SHP77 (cell line): ENCODE results near the gene CHRM2.
A peak's percentile ranks its signal among the peaks of the same experiment; 100 is the strongest.

Source experiments
- DNase-seq, 2 experiments: peaks; one replicate each; lab custom pipeline; 2025; lab: John Stamatoyannopoulos, UW

CHRM2 gene

DNA sequence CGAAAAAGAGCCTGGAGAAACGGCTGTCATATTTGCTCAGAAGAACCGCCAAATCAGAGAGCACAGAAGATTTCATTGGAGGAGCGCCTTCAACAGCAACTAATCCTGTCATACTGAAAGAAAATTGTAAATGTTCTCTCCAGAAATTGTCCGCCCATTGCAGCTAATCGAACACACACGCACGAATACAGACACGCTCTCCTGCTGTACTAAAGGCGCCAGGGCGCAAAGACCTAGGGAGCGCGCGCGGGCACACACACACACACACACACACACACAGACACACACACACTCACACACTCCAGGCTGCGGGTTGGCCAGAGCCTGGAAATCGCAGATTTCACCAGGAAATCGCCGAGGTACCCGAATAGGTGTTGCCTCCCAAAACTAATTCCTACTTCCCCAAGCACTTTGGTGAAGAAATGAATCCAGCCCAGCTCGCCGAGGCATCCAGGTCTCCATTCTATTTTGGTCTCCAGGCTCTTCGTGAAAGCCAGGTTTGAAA lies at the start of gene CHRM2:
Gene CHRM2 (plus strand): TSS at position 157 of the 505 bp plus-strand sequence. CDS start 146,214 bp downstream, outside the sequence.
- peak; percentile 19 to 29 for DNase-seq

DNA sequence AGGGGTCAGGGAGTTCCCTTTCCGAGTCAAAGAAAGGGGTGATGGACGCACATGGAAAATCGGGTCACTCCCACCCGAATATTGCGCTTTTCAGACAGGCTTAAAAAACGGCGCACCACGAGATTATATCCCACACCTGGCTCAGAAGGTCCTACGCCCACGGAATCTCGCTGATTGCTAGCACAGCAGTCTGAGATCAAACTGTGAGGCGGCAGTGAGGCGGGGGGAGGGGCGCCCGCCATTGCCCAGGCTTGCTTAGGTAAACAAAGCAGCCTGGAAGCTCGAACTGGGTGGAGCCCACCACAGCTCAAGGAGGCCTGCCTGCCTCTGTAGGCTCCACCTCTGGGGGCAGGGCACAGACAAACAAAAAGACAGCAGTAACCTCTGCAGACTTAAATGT lies 37.1 kb upstream of the CHRM2 start:
- peak in 1 of 2 experiments; percentile 17 for DNase-seq

DNA sequence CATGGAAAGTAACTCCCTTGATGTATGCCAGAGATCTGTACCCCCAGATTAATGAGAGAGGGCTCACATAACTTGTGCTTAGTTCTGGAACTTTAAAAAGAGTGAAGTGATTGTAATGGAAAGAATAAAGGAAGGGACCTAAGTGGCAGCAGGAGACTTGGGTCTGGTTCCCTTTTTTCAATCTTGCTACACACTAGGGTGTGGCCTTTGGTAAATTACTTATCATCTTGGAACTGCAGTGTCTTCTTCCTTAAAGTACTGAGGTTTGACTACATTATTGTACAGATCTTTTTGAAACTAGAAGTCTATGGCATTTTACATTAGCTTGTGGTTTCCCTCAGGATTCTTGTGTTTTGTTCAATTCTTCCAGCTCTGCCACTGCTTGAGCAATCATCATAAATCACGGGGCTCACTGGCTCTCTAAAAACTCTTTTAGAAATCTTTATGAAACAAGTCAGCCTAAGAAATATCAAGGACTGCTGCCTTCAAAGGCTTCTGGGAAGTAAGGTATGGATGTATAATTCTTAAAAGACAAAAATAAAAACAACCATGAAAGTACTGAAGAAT lies 22.5 kb upstream of the CHRM2 start:
- no peak for DNase-seq

DNA sequence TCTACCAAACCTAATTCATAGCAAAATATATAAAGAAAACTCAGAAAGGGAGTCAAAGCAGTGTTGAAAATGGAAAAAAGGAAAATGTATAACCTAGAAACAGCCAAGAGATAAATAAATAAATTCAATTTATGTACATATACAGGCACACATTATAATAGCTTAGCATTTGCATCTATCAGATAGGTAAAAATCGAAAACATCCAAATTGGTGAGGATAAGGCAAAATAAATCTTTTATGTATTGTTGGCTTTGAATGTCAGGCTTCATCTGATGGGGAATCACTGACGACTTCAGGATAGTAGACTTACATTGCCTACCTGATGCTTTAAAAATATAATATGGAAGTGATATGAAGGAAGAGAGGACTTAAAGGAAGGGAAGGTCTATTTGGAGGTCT lies 20.6 kb upstream of the CHRM2 start:
- no peak for DNase-seq

DNA sequence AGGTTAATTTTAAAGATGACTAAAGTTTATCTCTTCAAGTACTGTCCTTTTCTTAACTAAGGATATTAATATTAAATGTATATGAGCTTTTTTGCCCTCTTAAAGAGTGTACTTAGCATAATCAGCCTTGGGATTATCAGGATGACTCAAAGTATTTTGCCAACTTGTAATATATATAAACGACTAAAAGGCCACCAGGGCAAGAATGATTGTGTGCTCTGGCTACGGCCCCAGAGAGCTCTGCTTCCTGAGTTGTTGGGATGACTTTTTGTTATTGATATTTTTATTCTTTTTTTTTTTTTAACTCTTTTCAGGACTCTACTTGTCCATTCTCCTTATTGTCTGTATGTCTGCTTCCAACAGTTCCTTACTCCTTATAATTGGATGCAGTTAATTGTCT lies 14.8 kb upstream of the CHRM2 start:
- no peak for DNase-seq

DNA sequence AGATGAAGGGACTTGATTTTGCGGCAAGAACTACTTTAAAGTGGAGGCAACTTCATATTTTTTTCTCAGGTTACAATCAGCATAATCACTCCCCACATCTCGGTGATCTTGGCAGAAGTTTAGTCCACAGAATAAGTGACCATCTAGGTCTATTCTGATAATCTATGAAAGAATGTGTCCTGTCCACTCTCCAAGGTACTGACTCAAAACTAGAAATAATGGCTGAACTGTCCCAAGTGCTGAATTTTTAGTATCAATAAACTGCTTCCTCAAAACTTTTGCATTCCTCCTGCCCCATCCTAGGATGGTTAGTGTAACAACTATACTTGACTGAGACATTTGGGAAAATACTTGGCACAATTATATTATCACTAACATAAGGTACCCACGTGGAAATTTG lies 10.9 kb upstream of the CHRM2 start:
- DNase-seq = no peak

DNA sequence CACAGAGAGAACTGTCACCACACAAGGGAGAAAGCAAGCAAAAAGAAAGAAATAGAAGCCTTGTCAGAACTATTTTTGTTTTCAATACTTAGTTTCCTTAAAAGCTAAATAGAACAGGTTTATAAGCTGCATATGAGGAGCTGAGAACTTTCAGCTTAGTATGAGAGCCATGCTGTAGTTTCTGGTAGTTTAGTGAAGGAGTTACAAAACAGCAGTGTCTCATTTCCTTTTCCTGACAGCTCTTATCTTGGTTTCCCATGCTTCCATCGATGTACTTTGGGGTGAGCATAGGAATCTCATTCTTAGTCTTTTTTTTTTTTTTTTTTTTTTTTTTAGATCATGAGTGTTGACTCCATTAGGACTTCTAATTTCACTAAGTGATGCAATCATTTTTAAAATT lies 8.6 kb upstream of the CHRM2 start:
- DNase-seq = no peak

DNA sequence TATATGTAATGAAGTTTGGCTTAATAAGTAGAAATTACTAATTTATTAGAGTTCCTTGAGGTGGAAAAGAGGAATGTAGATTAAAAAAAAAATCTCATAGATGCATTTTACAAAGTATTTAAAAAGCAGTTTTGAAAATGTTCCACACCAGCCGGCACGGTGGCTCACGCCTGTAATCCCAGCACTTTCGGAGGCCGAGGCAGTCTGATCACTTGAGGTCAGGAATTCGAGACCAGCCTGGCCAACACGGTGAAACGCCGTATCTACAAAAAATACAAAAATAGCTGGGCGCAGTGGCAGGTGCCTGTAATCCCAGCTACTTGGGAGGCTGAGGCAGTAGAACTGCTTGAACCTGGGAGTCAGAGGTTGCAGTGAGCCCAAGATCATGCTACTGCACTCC lies 3.2 kb upstream of the CHRM2 start:
- DNase-seq = no peak

DNA sequence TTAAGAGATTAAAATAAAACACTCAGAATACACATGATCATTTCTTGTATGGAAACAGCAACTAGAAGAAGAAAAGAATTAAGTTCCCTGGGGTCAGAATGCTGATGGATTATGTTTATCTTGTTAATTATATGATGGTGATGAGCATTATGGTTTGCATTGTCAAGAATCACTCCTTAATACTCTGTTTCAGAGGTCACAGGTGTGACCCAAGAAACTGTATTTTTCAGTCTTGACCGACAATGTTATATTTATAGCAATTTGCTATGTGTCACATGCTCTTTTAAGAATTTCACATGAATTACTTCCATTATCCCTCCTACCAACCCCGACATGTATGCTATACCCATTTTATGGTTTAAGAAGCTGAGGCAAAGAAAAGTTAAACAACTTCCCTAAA lies 2.7 kb upstream of the CHRM2 start:
- DNase-seq = no peak

DNA sequence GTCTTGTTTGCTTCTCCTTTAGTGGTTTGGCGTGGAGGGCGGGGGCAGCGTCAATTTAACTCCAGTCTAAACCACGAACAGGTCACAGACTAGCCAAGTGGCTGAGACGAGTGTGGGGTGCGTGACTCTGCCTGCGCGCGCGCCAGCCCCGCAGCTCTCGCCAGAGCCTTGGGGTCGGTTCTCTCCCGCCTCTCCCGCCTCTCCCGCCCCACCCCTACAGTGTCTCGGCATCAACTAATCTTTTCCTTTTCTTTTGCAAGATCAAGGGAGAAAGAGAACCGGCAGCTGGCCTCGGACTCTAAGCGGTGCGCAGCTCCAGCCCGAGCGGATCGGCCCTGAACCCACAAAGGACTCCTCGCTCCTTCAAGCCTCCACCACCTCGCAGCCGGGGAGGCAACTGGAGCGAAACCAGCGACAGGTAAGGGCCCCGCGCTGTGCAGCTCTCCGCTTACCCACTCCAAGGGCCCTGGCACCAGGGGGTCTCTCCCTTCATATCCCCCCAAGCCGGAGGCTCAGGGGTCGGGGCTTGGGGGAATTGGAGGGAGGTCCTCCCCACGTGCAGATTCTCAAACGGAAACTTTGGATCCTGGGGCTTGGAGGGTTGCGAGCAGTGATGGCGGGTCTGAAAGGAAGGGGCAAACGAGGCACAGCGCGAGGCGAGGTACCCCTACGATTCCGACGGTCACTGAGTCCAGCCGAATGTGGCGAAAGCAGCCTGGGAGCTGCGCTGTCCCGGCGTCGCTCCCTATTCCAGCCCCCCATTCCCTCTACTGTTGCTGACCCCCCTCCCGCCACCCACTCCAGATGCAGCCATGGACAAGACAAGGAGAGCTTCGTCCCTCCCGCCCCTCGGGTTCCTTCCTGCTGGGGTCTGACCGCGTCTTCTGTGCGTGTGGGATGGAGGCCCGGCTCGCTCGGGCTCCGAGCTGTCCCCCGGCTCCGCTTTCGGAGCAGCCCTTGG lies 829 bp downstream of the CHRM2 start:
- DNase-seq = no peak

DNA sequence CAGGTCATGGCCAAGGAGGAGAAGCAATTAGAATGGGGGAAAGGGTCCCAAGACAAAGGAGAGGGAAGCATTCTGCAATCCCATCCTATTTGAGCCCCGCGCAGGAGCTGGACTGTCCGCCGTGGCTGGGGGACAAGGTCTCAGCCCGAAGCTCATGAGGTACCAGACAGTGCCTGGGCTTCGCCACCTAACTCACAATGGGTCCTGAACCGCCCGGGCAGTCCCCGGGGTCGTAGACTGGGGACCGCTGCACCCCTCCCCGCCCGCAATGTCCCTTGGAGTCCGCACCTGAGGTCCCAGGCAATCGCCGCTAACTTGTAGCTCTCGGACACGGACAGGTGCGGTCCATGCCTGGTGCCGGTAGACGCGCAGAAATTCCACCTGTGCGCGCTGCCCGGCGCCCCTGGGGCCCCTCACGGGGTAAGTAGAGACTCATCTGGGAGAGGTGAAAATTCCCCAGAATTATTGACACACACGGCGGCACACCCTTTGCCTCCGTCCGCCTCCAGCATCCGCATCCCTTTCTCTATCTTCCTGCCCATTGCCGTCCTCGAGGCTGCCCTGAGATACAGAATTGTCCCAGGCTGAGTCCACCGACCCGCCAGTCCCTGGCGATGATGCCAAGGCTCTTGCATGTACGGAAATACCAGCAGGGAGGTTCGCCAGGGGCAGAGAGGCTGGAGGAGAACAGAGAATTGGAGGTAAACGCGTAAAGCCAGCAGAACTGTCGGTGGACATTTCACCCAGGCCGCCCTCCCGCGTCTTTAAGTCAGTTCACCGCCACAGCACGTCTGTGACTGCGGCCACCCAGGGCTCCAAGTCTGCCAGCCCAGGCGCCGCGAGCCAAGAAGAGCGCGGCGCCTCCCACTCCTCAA lies 1.8 kb downstream of the CHRM2 start:
- DNase-seq = no peak

DNA sequence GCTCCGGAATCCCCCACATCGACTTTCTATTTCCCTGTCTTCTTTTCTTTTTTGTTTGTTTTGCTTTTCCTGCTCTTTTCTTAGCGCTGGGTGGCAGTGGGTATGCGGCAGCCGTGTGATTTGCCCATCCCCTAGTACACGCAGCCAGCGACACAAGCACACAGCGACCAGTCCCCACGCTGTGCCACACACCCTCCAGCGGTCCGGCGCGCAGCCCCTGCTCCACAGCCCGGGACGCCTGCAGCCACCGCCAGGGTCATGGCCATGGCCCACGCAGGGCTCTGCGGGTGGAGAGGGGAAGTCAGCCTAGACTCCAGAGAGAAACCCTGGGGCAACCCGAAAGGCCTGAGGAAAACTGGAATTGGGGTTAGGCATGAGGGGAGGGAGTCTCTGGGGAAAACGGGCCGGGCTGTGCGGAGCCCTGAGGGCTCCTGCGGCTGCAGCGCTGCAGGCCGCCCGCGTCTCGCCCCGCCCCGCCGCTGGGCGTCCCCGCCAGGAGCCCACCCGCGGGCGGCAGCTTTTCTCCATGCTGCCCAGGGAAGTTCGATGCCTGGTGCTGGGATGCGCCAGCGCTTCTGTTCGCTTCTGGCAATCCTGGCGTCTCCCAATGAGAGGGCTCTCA lies 2.5 kb downstream of the CHRM2 start:
- DNase-seq = no peak

DNA sequence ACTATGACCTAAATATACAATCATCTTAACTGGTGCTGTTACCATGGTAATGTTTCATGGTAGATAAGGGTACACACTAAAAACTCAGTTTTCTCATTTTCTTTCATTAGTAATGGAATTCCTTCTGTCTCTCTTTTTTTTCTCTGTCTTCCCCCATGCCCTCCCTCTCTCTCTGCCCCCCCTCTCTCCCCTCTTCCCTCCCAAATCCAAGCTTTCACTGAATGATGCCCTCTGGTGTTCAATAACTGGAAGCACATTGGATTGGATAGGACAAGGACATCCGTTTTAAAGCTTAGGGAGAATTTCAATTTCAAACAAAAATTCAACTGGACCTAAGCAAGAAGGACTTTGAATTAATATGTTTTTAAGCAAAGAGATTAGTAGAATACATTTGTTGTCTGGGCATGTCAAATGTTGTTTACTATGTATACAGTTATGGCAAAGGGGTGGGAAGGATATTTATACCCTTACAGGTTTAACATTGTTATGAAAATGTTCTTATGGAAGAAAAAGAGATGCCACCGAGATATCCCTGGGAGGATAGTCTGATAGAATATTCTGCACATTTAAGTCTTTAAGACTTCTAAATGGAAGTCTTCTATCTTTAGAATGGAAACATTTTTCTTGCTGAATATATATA lies 6.1 kb downstream of the CHRM2 start:
- peak; percentile 18 to 28 for DNase-seq

DNA sequence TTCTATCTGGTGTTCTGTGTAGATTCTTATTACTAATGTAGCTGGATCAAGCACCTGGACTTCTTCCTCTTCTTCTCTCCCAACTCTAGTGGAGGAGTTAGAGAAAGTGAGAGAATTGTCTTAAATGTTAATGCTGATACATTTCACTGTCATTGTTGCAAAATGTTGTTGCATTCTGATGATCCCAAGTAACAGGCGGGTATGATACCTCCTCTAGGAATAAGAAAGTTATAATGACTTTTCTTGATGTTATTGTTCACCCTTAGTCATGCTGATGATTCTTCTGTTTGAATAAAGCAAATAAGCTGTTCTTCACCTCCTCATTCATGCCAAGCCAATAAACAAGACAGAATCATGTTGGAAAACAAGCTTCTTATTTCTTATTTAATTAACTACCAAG lies 9.1 kb downstream of the CHRM2 start:
- no peak for DNase-seq

DNA sequence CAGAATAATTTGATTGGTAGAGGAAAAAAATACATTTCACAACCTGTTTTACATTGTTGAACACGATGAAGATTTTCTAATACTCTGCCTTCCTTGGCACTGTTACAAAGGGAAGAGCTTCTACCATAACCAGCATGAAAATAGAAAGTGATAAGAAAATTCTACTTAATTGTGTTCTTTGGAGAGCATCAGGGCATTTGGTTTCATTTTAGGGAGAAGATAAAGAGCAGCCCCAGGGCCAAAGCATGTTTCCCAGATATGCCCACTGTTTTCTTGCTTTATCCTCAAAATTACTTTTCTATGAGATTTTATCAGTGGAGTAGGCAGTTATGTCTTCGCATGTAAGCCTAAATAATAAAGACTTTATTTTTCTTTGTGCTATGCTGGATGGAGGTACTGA lies 9.5 kb downstream of the CHRM2 start:
- DNase-seq = no peak

DNA sequence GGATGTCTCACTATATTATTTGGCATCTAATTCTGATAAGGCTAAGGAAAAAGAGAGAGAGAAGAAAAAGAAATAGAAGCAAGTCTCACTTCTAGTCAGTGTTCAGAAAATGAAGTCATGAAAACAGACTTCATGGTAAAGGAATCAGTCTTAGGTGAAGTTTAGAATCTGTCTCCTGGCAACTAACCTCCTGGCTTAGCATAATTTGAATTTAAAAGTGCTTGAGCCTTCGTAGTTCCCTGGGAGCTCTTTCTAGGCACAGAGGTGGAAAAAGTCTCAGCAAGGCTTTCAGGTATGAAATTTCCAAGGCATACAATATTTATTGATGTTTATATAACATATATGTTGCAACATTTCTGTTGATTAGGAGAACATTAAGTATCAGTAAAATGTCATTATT lies 10.4 kb downstream of the CHRM2 start:
- DNase-seq = no peak

DNA sequence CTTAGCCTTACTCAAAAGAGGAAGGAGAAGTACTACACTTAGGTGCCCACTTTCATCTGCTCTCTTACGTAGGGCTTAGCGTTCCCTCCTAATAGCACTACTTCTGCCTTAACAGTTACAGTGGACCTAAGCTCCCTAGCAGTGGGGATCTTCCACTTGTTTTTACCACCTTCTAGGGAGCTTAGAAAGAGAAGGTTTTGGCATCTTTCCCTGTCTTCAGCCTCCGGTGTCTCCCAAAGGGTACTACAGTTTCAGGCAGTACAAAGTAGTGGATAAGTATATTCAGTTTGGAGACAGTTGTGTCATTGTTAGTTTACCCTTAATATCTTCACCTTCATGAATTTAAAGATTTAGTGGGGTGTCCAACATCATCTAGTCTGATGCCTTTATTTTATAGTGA lies 14.6 kb downstream of the CHRM2 start:
- no peak for DNase-seq

DNA sequence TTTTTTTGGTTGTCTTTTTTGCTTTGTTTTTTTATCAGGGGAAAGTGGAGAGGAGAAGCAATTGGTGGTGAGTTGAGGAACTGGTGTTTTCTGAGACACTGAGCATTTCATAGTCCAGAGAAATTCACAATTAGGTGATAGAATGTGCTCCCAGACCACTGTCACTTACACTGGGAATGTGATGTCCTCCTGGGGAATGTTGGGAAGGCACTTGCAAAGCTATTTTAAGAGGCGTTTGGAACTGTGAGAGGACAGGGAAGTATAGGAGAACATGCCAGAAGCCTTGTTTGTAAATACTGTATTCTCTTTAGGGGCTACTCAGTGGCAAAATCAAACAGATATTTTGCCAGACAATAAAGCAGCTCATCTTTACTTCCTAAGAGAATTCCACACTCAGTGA lies 16.0 kb downstream of the CHRM2 start:
- DNase-seq = no peak

DNA sequence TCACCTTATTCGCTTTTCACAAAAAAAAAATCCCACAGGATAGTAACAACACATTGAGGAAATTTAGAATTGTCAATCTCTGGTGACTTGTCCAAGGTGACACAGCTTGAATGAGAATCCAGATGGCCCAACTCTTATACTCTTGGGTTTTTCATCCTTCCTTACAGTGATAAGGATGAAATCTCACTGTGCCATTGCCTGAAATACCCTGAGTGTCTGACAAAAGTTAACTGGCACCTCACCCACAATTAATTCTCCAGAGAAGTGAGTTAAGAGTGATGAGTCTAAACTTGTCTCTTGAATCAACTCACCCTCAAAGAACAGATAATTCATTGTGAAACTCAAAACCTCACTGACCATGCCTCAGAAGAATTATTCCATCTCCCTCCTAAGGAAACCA lies 18.9 kb downstream of the CHRM2 start:
- DNase-seq = no peak

DNA sequence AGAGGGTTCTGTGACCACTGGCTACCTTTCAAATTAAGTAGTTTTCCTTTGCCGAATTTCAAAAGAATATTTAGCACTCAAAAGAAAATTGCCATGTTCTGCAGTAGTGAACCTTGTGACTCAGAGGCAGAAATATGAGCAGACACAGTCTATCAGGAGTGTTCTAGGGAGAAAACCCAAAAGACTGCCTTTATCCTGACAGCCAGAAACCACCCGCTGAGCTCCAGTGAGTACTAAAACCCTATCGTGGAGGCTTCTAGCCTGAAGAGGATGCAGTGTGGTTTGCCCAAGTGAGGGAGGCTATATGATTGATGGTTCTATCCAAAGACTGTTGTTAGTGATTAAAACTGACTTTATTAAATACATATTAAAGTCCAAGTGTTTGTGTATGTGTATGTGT lies 21.9 kb downstream of the CHRM2 start:
- DNase-seq = no peak

DNA sequence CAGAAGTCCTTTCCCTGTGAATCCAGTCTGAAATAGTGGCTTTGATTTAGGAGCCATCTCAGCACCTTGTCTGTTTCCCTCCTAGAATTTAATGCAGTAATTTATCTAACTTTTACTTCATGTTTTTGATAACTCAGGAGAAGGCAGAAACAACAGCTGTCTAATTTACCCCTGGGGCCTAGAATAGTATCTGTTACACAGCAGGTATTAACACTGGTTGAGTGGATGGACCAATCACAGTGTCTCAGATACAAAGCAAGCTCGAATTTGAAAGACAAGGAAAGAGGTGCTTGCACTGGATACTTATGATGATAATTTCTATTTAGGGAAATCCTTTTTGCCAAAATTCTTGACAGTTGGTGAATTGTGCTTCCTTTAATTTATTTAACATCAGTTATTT lies 23.4 kb downstream of the CHRM2 start:
- no peak for DNase-seq
